ENCODE measurements around the gene ZBED3.

DNA sequence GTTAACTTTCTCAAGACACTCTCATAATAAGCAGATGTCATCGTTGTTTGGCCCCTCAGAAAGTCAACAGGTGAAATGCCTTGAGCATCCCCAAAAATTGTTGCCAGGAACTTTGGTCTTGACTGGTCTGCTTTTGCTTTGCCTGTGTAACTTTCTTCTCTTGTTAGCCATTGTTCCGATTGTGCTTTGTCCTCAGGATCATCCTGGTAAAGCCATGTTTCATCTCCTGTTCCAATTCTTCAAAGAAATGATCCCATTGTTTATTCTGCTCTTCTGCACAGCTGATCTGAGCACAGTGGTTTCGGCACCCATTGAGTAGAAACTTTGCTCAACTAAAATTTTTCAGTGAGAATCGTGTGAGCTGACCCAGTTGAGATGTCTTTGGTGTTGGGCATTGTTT is 8.1 kb upstream of the ZBED3 start:
- TF ChIP-seq POLR2A (IDR thresholded peaks at IDR 0.05) (no peak), POLR2AphosphoS5 (IDR thresholded peaks at IDR 0.05) (no peak)
- TF ChIP-seq, protein P1, sequence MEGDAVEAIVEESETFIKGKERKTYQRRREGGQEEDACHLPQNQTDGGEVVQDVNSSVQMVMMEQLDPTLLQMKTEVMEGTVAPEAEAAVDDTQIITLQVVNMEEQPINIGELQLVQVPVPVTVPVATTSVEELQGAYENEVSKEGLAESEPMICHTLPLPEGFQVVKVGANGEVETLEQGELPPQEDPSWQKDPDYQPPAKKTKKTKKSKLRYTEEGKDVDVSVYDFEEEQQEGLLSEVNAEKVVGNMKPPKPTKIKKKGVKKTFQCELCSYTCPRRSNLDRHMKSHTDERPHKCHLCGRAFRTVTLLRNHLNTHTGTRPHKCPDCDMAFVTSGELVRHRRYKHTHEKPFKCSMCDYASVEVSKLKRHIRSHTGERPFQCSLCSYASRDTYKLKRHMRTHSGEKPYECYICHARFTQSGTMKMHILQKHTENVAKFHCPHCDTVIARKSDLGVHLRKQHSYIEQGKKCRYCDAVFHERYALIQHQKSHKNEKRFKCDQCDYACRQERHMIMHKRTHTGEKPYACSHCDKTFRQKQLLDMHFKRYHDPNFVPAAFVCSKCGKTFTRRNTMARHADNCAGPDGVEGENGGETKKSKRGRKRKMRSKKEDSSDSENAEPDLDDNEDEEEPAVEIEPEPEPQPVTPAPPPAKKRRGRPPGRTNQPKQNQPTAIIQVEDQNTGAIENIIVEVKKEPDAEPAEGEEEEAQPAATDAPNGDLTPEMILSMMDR (IDR thresholded peaks at IDR 0.05) = no peak
